NCI-H146 treated with DMSO at 0.1 percent for 48 hours (cell line): ENCODE data around the gene PPP3CA.
"Not testable (repeated sequence)": the region's sequence is repeated elsewhere in the genome, so short reads cannot be mapped to it uniquely, and the experiment has no call there.

Experiments
- DNase-seq: peaks from one replicate; lab custom pipeline; 2025; ENCODE audit not compliant: unreplicated experiment; lab: John Stamatoyannopoulos, UW

PPP3CA gene

GRCh38 chr4:101019941-101020401, 327.4 kb downstream of the PPP3CA start:
- DNase-seq: no peak

- no peak for DNase-seq
These were observed 328.0 kb downstream of the PPP3CA start for GRCh38 chr4:101019313-101019712.

GRCh38 chr4:101018836-101019235, 328.5 kb downstream of the PPP3CA start:
- no peak for DNase-seq

- DNase-seq: no peak
These were observed 332.9 kb downstream of the PPP3CA start for GRCh38 chr4:101014417-101014816.

- no peak for DNase-seq
These were observed 336.3 kb downstream of the PPP3CA start for GRCh38 chr4:101010987-101011386.

- no peak for DNase-seq
These were observed 337.9 kb downstream of the PPP3CA start for GRCh38 chr4:101009471-101009870.

- no peak for DNase-seq
These were observed 338.8 kb downstream of the PPP3CA start for GRCh38 chr4:101008503-101008902.

- DNase-seq: no peak
These were observed 341.7 kb downstream of the PPP3CA start for GRCh38 chr4:101005659-101006058.

- DNase-seq: no peak
These were observed 346.8 kb downstream of the PPP3CA start for GRCh38 chr4:101000496-101000895.

- no peak for DNase-seq
These were observed 351.7 kb downstream of the PPP3CA start for GRCh38 chr4:100995671-100996070.

- DNase-seq: not testable (repeated sequence)
These were observed 352.3 kb downstream of the PPP3CA start for GRCh38 chr4:100995002-100995401.

GRCh38 chr4:100991332-100992069, 355.8 kb downstream of the PPP3CA start:
- not testable (repeated sequence) for DNase-seq

GRCh38 chr4:100989401-100989800, 357.9 kb downstream of the PPP3CA start:
- DNase-seq: no peak

GRCh38 chr4:100988876-100989275, 358.4 kb downstream of the PPP3CA start:
- no peak for DNase-seq

- no peak for DNase-seq
These were observed 360.9 kb downstream of the PPP3CA start for GRCh38 chr4:100986360-100986868.

- DNase-seq: no peak
These were observed 361.8 kb downstream of the PPP3CA start for GRCh38 chr4:100985576-100985975.

GRCh38 chr4:100984901-100985300, 362.4 kb downstream of the PPP3CA start:
- no peak for DNase-seq

- no peak for DNase-seq
These were observed 363.9 kb downstream of the PPP3CA start for GRCh38 chr4:100983426-100983825.

GRCh38 chr4:100982345-100982744, 365.0 kb downstream of the PPP3CA start:
- DNase-seq: no peak

- DNase-seq: no peak
These were observed 365.7 kb downstream of the PPP3CA start for GRCh38 chr4:100981447-100982204.

- DNase-seq: no peak
These were observed 367.6 kb downstream of the PPP3CA start for GRCh38 chr4:100979736-100980135.
